Nephron progenitor cell (in vitro differentiated cells): ENCODE results near the gene ZNF236.
"Not testable (repeated sequence)": the region's sequence is repeated elsewhere in the genome, so short reads cannot be mapped to it uniquely, and the experiment has no call there.

Source experiments
- DNase-seq: peaks from one replicate; pipeline ENCODE4 v3.0.0; 2021
- H3K27ac Mint-ChIP-seq: 2 replicates; pipeline ENCODE4 v1.8.0; 2021; ENCODE audit warnings: mild to moderate bottlenecking, moderate library complexity, mixed read lengths
- H3K27me3 Mint-ChIP-seq: 2 replicates; pipeline ENCODE4 v1.8.0; 2021; ENCODE audit warnings: mild to moderate bottlenecking, low read depth, mixed read lengths; ENCODE audit not compliant: poor library complexity
- H3K36me3 Mint-ChIP-seq: 2 replicates; pipeline ENCODE4 v1.8.0; 2021; ENCODE audit warnings: low read depth, mixed read lengths
- H3K4me1 Mint-ChIP-seq: 2 replicates; pipeline ENCODE4 v1.8.0; 2021; ENCODE audit warnings: mixed read lengths
- H3K4me3 Mint-ChIP-seq: 2 replicates; pipeline ENCODE4 v1.8.0; 2021; ENCODE audit warnings: mild to moderate bottlenecking, moderate library complexity, mixed read lengths
- H3K9me3 Mint-ChIP-seq: 2 replicates; pipeline ENCODE4 v1.8.0; 2021; ENCODE audit warnings: mild to moderate bottlenecking, moderate library complexity, mixed read lengths
- TF ChIP-seq, protein P1 (sequence below): fragments of 200-600 bp; sonication (generic); IDR thresholded peaks from 2 replicates; pipeline ENCODE4 v1.5.0; 2021; ENCODE audit warnings: antibody characterized with exemption

The ZNF236 gene

DNA sequence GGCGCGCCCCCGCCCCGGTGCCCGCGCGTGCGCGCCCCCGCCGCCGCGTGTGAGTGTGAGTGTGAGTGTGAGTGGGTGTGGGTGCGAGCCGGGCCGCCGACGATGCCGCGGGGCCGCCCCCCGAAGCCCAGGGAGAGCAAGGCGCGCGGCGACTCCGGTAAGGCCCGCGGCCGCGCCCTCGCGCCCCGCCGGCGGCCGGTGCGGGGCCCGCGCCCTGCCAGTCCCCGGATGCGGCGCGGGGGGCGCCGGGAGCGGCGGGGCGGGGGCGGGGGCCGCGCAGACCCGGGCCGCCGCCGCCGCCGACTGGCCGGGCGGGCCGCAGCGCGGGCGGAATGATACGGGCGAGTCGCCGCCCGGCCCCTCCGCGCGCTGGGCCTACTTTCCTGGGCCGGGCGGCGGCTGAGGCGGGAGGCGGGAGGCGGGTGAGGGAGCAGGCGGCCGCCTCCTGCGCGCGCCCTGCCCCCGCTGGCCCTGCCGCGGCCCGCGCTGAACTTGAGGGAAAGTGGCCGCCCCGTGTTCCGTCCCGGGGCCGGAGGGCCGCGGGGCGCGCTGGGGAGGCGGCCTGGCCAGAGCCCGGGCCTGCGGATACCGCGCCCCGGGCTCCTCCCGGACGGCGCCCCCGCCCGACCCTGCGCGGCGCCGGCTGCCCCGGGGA, at the start of gene ZNF236:
Gene ZNF236 (plus strand): TSS at position 52 of the 655 bp plus-strand sequence. CDS start 51 bp downstream, at position 103.
- TF ChIP-seq, protein P1, sequence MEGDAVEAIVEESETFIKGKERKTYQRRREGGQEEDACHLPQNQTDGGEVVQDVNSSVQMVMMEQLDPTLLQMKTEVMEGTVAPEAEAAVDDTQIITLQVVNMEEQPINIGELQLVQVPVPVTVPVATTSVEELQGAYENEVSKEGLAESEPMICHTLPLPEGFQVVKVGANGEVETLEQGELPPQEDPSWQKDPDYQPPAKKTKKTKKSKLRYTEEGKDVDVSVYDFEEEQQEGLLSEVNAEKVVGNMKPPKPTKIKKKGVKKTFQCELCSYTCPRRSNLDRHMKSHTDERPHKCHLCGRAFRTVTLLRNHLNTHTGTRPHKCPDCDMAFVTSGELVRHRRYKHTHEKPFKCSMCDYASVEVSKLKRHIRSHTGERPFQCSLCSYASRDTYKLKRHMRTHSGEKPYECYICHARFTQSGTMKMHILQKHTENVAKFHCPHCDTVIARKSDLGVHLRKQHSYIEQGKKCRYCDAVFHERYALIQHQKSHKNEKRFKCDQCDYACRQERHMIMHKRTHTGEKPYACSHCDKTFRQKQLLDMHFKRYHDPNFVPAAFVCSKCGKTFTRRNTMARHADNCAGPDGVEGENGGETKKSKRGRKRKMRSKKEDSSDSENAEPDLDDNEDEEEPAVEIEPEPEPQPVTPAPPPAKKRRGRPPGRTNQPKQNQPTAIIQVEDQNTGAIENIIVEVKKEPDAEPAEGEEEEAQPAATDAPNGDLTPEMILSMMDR, result no peak
- H3K4me3 Mint-ChIP-seq, result peak within 1 kb of the TSS; percentile 88
- peak; percentile 81 for DNase-seq
- peaks cover 53% of the 10 kb centered on the region for H3K4me1 Mint-ChIP-seq
- H3K36me3 Mint-ChIP-seq, result peaks cover 35% of the 10 kb centered on the region
- H3K27me3 Mint-ChIP-seq, result no peaks in the 10 kb centered on the region
- H3K27ac Mint-ChIP-seq, result peak within 1 kb of the TSS; percentile 82
- peaks cover 10% of the 10 kb centered on the region for H3K9me3 Mint-ChIP-seq

DNA sequence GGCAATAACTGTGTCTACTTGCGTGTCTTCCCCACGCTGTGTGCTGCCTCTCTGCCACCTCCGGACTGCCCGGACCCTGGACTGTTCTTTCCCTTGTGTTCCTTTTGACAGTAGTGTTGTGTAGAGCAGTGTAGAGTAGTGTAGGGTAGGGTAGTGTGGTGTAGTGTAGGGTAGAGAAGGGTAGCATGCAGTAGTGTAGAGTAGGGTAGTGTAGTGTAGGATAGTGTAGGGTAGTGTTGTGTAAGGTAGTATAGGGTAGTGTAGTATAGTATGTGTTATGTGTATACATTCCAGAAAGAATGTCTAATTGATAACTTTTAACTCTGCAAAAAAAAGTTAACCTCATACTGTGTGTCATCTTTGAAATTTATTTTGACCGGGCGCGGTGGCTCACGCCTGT, 49.7 kb upstream of the ZNF236 start:
- H3K36me3 Mint-ChIP-seq, result peaks cover 5% of the 10 kb centered on the region
- no peak overlapping the region for H3K4me3 Mint-ChIP-seq
- no peak for DNase-seq
- H3K27me3 Mint-ChIP-seq, result peaks cover 6% of the 10 kb centered on the region
- TF ChIP-seq, protein P1, result no peak
- H3K4me1 Mint-ChIP-seq, result peaks cover 15% of the 10 kb centered on the region
- H3K27ac Mint-ChIP-seq, result no peak overlapping the region
- H3K9me3 Mint-ChIP-seq, result peaks cover 23% of the 10 kb centered on the region

DNA sequence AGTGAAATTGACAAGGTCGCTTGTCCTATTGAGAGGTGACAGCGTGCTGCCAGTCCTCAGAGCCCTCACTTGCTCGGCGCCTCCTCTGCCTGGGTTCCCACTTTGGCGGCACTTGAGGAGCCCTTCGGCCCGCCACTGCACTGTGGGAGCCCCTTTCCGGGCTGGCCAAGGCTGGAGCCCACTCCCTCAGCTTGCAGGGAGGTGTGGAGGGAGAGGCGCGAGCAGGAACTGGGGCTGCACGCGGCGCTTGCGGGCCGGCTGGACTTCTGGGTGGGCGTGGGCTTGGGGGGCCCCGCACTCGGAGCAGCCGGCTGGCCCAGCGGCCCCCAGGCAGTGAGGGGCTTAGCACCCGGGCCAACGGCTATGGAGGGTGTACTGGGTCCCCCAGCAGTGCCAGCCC, 45.3 kb upstream of the ZNF236 start:
- DNase-seq, H3K4me3 Mint-ChIP-seq, H3K27ac Mint-ChIP-seq, H3K27me3 Mint-ChIP-seq, H3K36me3 Mint-ChIP-seq: not testable (repeated sequence)
- peaks cover 17% of the 10 kb centered on the region for H3K4me1 Mint-ChIP-seq
- peaks cover 19% of the 10 kb centered on the region for H3K9me3 Mint-ChIP-seq

DNA sequence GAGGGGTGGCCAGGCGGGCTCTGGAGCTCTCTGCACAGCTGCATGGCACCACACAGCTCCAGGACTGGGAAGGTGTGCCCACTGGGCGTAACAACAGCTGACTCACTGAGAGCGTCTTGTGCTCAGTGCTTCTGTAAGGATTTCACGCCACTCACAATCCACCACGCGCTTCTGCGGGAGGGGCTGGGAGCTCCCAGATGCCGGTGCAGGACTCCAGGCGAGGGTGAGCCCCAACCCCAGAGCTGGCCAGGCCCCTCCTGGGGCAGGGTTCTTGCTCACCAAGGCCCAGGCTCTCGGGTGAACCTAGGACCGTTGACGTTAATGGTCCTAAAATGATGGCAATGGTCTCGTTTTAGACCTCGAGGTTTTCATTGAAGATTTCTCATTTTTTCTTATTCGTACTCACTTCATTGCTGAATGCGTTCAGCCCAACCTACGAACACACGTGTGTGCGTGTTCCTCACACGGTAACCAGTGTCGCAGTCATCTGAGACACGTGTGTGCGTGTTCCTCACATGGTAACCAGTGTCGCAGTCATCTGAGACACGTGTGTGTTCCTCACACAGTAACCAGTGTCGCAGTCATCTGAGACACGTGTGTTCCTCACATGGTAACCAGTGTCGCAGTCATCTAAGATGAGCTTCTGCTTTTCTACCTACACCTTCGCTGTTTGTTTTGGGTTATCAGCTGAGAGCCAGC, 38.4 kb upstream of the ZNF236 start:
- H3K36me3 Mint-ChIP-seq, result no peaks in the 10 kb centered on the region
- H3K27ac Mint-ChIP-seq, result no peak overlapping the region
- H3K9me3 Mint-ChIP-seq, result peaks cover 19% of the 10 kb centered on the region
- TF ChIP-seq, protein P1, result no peak
- no peak for DNase-seq
- peaks cover 9% of the 10 kb centered on the region for H3K27me3 Mint-ChIP-seq
- H3K4me3 Mint-ChIP-seq, result no peak overlapping the region
- peaks cover under 1% of the 10 kb centered on the region for H3K4me1 Mint-ChIP-seq

DNA sequence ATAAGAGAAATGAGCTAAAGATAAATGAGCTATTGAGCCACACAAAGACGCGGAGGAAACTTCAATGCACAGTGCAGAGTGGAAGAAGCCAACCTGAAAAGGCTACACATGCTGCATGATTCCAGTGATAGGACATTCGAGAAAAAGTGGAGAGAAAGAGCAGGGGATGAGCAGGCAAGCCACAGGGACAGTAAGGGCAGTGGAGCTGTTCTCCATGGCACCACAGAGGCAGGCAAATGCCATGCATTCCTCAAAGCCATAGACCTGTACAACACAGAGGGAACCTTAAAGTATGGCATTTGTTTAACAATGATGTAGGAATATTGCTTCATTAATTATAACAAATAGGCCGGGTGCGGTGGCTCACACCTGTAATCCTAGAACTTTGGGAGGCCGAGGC, 36.5 kb upstream of the ZNF236 start:
- Mint-ChIP-seq H3K4me3 (no peak overlapping the region), H3K36me3 (peaks cover 8% of the 10 kb centered on the region), H3K27me3 (no peaks in the 10 kb centered on the region), H3K9me3 (peaks cover 38% of the 10 kb centered on the region), H3K4me1 (no peaks in the 10 kb centered on the region), H3K27ac (no peak overlapping the region)
- TF ChIP-seq, protein P1, result no peak
- DNase-seq, result no peak

DNA sequence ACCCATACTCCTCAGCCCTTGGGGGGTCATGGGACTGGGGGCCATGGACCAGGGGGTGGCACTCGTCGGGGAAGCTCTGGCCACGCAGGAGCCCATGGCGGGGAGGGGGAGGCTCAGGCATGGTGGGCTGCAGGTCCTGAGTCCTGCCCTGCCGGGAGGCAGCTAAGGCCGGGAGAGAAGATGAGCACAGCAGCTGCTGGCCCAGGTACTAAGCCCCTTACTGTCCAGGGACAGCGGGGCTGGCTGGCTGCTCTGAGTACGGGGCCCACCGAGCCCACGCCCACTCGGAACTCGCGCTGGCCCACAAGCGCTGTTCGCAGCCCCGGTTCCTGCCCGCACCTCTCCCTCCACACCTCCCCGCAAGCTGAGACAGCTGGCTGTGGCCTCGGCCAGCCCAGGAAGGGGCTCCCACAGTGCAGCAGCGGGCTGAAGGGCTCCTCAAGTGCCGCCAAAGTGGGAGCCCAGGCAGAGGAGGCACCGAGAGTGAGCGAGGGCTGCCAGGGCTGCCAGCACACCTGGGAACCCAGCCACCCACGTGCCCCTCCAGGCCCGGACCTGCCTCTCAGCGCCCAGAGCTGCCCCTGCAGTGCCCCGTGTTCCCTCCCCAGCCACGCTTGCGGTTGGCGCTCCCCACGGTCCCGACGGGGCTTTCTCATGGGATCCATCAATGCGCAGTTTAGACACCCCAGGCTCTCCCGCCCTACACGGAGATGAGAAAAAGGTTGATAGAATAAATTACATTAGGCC, 33.6 kb upstream of the ZNF236 start:
- peaks cover 48% of the 10 kb centered on the region for H3K9me3 Mint-ChIP-seq
- H3K27me3 Mint-ChIP-seq, result no peaks in the 10 kb centered on the region
- TF ChIP-seq, protein P1, result no peak
- peaks cover 11% of the 10 kb centered on the region for H3K36me3 Mint-ChIP-seq
- no peaks in the 10 kb centered on the region for H3K4me1 Mint-ChIP-seq
- DNase-seq, result no peak
- H3K27ac Mint-ChIP-seq, result no peak overlapping the region
- H3K4me3 Mint-ChIP-seq, result no peak overlapping the region
